ENCODE results near the gene LCK. TPM values are rescaled to one million over a fixed set of nuclear protein-coding genes. Genes with fewer than 3 reads are reported as not detected.

LCK gene
- total and polyA plus RNA-seq, 9 of the 15 experiments (the other 6 are each of a cell fraction or from before 2014, with no cell fraction given), result 0.04 to 0.47 (median 0.13) TPM; not detected in 6

- intact Hi-C loops (cut with micrococcal nuclease), result no loop called here
- FAIRE-seq, result no peak
- CTCF ChIA-PET (ENCODE audit: low intra/inter-chr PET ratio), result interaction anchor here (0.6 kb wide), 1 partner anchor 47 kb away, joined by 4 read pairs; no protein-coding TSS in a partner anchor
- TF ChIP-seq TRIM28 (IDR thresholded peaks at IDR 0.05) (peak; percentile 74; the same call in 1 of the 2 replicates), MYNN (IDR thresholded peaks at IDR 0.05) (no peak), MYNN (CRISPR knock-in tag; IDR thresholded peaks at IDR 0.05) (no peak), KLF16 (IDR thresholded peaks at IDR 0.05) (no peak), ZNF764 (CRISPR knock-in tag; IDR thresholded peaks at IDR 0.05; ENCODE audit: low read depth) (no peak), HNRNPK (IDR thresholded peaks at IDR 0.05; ENCODE audit: low read depth, low read length, poor library complexity, severe bottlenecking) (no peak), ZNF407 (IDR thresholded peaks at IDR 0.05; ENCODE audit: low read depth) (peak; percentile 52; the same call in 1 of the 2 replicates), ZFX (CRISPR knock-in tag; IDR thresholded peaks at IDR 0.05) (no peak), CBX3 (IDR thresholded peaks at IDR 0.05; ENCODE audit: borderline replicate concordance in 1 of 2, low read length in 2 of 2) (peak in 1 of 2 experiments; percentile 66; a peak in 1 of 3 replicates), KLF10 (CRISPR knock-in tag; IDR thresholded peaks at IDR 0.05) (no peak), HDAC2 (IDR thresholded peaks at IDR 0.05) (0 out of 2 replicates have a peak, but pooled peaks have one; percentile 14), ZFP36 (IDR thresholded peaks at IDR 0.05; ENCODE audit: low read depth, low read length, partially characterized antibody) (peak; percentile 79)
These were observed 54.2 kb downstream of the LCK start for GRCh38 chr1:32305310-32305709.

More at GRCh38 chr1:32305310-32305709, 54.2 kb downstream of the LCK start:
- peaks cover 80% of the 10 kb centered on the region for H3K36me3 ChIP-seq (ENCODE audit: control insufficient read depth, insufficient read depth, low read length)
- H3K9me1 ChIP-seq (ENCODE audit: control insufficient read depth, insufficient read depth, low read length), result peaks cover 3% of the 10 kb centered on the region
- 100% methylated on average over 2 of the region's 2 CpGs for WGBS (ENCODE audit: insufficient coverage, low coverage, missing lambda C conversion rate)
- H3K9me3 ChIP-seq (replicated peaks; ENCODE audit: control insufficient read depth, insufficient read depth, low read depth, low read length), result peaks cover 4% of the 10 kb centered on the region; the same call in 1 of the 2 replicates
- peaks cover 22 to 36% of the 10 kb centered on the region in 2 experiments for H3K4me1 ChIP-seq (replicated peaks in 1 of 2; ENCODE audit: control insufficient read depth in 2 of 2, insufficient read depth in 2 of 2, low read length in 2 of 2)
- no peak overlapping the region for H3K4me3 ChIP-seq
- peaks cover 75% of the 10 kb centered on the region for H3K79me2 ChIP-seq (ENCODE audit: control insufficient read depth, insufficient read depth, low read length)
- no peak overlapping the region for H2AFZ ChIP-seq (ENCODE audit: low read depth, low read length)
- in situ Hi-C loops (cut with MboI), result no loop called here
- no peak overlapping the region for H3K9ac ChIP-seq (ENCODE audit: insufficient read depth in 1 of 2, low read depth in 2 of 2, low read length in 2 of 2)
- H4K20me1 ChIP-seq (replicated peaks; ENCODE audit: control insufficient read depth, insufficient read depth, low read length), result peaks cover 13% of the 10 kb centered on the region; the same call in 1 of the 2 replicates
- H3K27ac ChIP-seq (ENCODE audit: extremely low read depth, low read depth, low read length), result no peak overlapping the region
- H3K27me3 ChIP-seq (ENCODE audit: control insufficient read depth in 2 of 2, insufficient read depth in 2 of 2, low read length in 2 of 2), result no peaks in the 10 kb centered on the region
- no peak for ATAC-seq
- POLR2A ChIA-PET, result interaction anchor here (0.6 to 8.1 kb wide), 5 partner anchors 9 to 86 kb away, joined by 3 to 50 read pairs (median 4); partner anchors contain the start of genes HDAC1 and MARCKSL1
- no peak for DNase-seq (ENCODE audit: extremely low read depth in 1 of 4, low spot score in 3 of 4)
- no peak overlapping the region for H3K4me2 ChIP-seq (ENCODE audit: insufficient read depth, low read length)
- BruUV-seq (replicated peaks), result no TSS peak

Data from K562 (cell line).